Osteoblast (primary cell): Measurements from ENCODE around the gene RFXAP. TPM values are rescaled to one million over a fixed set of nuclear protein-coding genes. Genes with fewer than 3 reads are reported as not detected.

Source experiments
- DNase-seq: peaks from one replicate; pipeline ENCODE4 v3.0.0; 2011; ENCODE audit warnings: low spot score, mixed read lengths; ENCODE audit not compliant: insufficient read length; ENCODE audit errors: missing footprints
- H2AFZ ChIP-seq: 2 replicates; pipeline ENCODE4 v1.6.0; 2011; ENCODE audit warnings: mild to moderate bottlenecking, low read length
- H3K27ac ChIP-seq: 2 replicates; pipeline ENCODE4 v1.5.1; 2011; ENCODE audit warnings: mild to moderate bottlenecking, low read depth, low read length, moderate library complexity
- H3K27me3 ChIP-seq: 2 replicates; pipeline ENCODE4 v1.6.0; 2012; ENCODE audit warnings: mild to moderate bottlenecking, control low read depth, inconsistent platforms, low read length, moderate library complexity; ENCODE audit not compliant: insufficient read depth
- H3K36me3 ChIP-seq: 2 replicates; pipeline ENCODE4 v1.5.1; 2011; ENCODE audit warnings: mild to moderate bottlenecking, low read length, control low read depth, moderate library complexity; ENCODE audit not compliant: insufficient read depth
- H3K4me1 ChIP-seq: 2 replicates; pipeline ENCODE4 v1.5.1; 2011; ENCODE audit warnings: mild to moderate bottlenecking, low read length, control low read depth, moderate library complexity; ENCODE audit not compliant: insufficient read depth
- H3K4me2 ChIP-seq: 2 replicates; pipeline ENCODE4 v1.6.0; 2011; ENCODE audit warnings: mild to moderate bottlenecking, low read length; ENCODE audit not compliant: insufficient read depth
- H3K4me3 ChIP-seq: fragments of 200-600 bp; sonication (generic); 3 replicates; pipeline ENCODE4 v1.5.1; 2012; ENCODE audit warnings: mild to moderate bottlenecking, low read length, inconsistent platforms; ENCODE audit not compliant: insufficient read depth
- H3K79me2 ChIP-seq: 2 replicates; pipeline ENCODE4 v1.6.0; 2012; ENCODE audit warnings: mild to moderate bottlenecking, low read length, control low read depth, inconsistent platforms; ENCODE audit not compliant: insufficient read depth
- H3K9me3 ChIP-seq: 2 replicates; pipeline ENCODE4 v1.5.1; 2011; ENCODE audit warnings: low read depth, low read length, control low read depth
- H4K20me1 ChIP-seq: 2 replicates; pipeline ENCODE4 v1.6.0; 2012; ENCODE audit warnings: mild to moderate bottlenecking, low read length, control low read depth; ENCODE audit not compliant: insufficient read depth
- CTCF ChIP-seq: IDR thresholded peaks from 2 replicates; pipeline ENCODE4 v1.5.1; 2011; ENCODE audit warnings: mild to moderate bottlenecking, low read depth, low read length, moderate library complexity; ENCODE audit errors: extremely low read depth
- total RNA-seq: library from RNA; depleted of rRNA; stranded (reverse); fragments of >200 nt; gene quantifications from 2 replicates; pipeline ENCODE4 v1.2.3, GENCODE V29; 2012

Gene RFXAP
- total RNA-seq, 1 donor: 2.9 TPM

GRCh38 chr13:36814465-36814864 is 4.6 kb upstream of the RFXAP start:
- Histone ChIP-seq H2AFZ (no peak overlapping the region), H3K9me3 (no peaks in the 10 kb centered on the region)
- TF ChIP-seq CTCF: no peak

GRCh38 chr13:36815062-36815461 is 4.0 kb upstream of the RFXAP start:
- H2AFZ ChIP-seq: no peak overlapping the region
- no peaks in the 10 kb centered on the region for H3K9me3 ChIP-seq
- no peaks in the 10 kb centered on the region for H4K20me1 ChIP-seq
- no peak overlapping the region for H3K4me3 ChIP-seq
- H3K79me2 ChIP-seq: peaks cover 10% of the 10 kb centered on the region
- H3K4me2 ChIP-seq: no peak overlapping the region
- no peak overlapping the region for H3K27ac ChIP-seq
- peak; percentile 46 for TF ChIP-seq CTCF
- H3K36me3 ChIP-seq: no peaks in the 10 kb centered on the region
- no peak for DNase-seq
- H3K4me1 ChIP-seq: peaks cover 5% of the 10 kb centered on the region
- H3K27me3 ChIP-seq: peaks cover 12% of the 10 kb centered on the region

More at GRCh38 chr13:36814465-36814864, 4.6 kb upstream of the RFXAP start:
- Histone ChIP-seq H3K27ac (no peak overlapping the region), H3K27me3 (peaks cover 12% of the 10 kb centered on the region), H3K79me2 (peaks cover 4% of the 10 kb centered on the region), H3K4me3 (no peak overlapping the region), H4K20me1 (no peaks in the 10 kb centered on the region), H3K4me2 (no peak overlapping the region), H3K4me1 (peaks cover 5% of the 10 kb centered on the region), H3K36me3 (no peaks in the 10 kb centered on the region)
- DNase-seq: no peak

- H2AFZ ChIP-seq: peak overlapping the region; percentile 98
- H3K27me3 ChIP-seq: peaks cover 6% of the 10 kb centered on the region
- H3K9me3 ChIP-seq: no peaks in the 10 kb centered on the region
- H3K36me3 ChIP-seq: no peaks in the 10 kb centered on the region
- peaks cover 13% of the 10 kb centered on the region for H3K4me1 ChIP-seq
- peak overlapping the region; percentile 74 for H3K4me3 ChIP-seq
- no peak for DNase-seq
- H3K79me2 ChIP-seq: peaks cover 33% of the 10 kb centered on the region
- peak overlapping the region; percentile 62 for H3K27ac ChIP-seq
- no peak for TF ChIP-seq CTCF
- H4K20me1 ChIP-seq: no peaks in the 10 kb centered on the region
- peak overlapping the region; percentile 94 for H3K4me2 ChIP-seq
These were observed 822 bp upstream of the RFXAP start for GRCh38 chr13:36817996-36818803.

- TF ChIP-seq CTCF: no peak
- Histone ChIP-seq H2AFZ (peak overlapping the region; percentile 98), H3K9me3 (no peaks in the 10 kb centered on the region), H3K4me2 (peak overlapping the region; percentile 94), H3K4me3 (peak overlapping the region; percentile 74), H3K27ac (peak overlapping the region; percentile 15), H3K4me1 (peaks cover 13% of the 10 kb centered on the region), H4K20me1 (no peaks in the 10 kb centered on the region), H3K79me2 (peaks cover 40% of the 10 kb centered on the region), H3K27me3 (no peaks in the 10 kb centered on the region), H3K36me3 (no peaks in the 10 kb centered on the region)
- no peak for DNase-seq
These were observed 693 bp downstream of the RFXAP start for GRCh38 chr13:36819739-36820090.
